HG03432 (cell line): ENCODE data around the gene RESP18.
A peak's percentile ranks its signal among the peaks of the same experiment; 100 is the strongest.
"Not testable (repeated sequence)": the region's sequence is repeated elsewhere in the genome, so short reads cannot be mapped to it uniquely, and the experiment has no call there.

ENCODE experiments used
- ATAC-seq: cut with Tn5 transposase; IDR thresholded peaks from one replicate; pipeline ENCODE4 v1.9.1; 2021; ENCODE audit warnings: mild to moderate bottlenecking, moderate library complexity; ENCODE audit not compliant: unreplicated experiment

RESP18 gene

GRCh38 chr2:219325657-219326315 is 6.8 kb downstream of the RESP18 start:
- ATAC-seq: no peak

DNA sequence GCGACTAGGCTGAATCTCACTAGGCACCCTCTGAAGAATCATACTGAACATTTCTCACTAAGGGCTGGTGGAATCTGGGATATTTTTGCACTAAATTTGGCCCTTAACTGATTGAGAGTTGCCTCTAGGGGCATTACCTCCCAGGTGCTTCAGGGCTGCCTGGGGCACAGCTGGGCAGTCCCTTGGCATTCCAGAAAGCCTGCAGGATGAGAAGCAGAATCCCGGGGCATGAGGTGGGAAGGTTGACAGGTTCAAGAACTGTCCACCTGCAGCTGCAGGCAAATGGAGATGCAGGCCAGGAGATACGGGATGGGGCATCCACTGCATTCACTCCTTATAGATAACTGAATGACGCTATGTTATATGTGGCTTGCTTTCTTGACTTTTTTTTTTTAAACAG is 7.4 kb downstream of the RESP18 start:
- no peak for ATAC-seq

GRCh38 chr2:219323434-219323833 is 9.1 kb downstream of the RESP18 start:
- no peak for ATAC-seq

- no peak for ATAC-seq
Measured at GRCh38 chr2:219314804-219315468, 17.6 kb downstream of the RESP18 start.

GRCh38 chr2:219312683-219313263 is 19.8 kb downstream of the RESP18 start:
- not testable (repeated sequence) for ATAC-seq

DNA sequence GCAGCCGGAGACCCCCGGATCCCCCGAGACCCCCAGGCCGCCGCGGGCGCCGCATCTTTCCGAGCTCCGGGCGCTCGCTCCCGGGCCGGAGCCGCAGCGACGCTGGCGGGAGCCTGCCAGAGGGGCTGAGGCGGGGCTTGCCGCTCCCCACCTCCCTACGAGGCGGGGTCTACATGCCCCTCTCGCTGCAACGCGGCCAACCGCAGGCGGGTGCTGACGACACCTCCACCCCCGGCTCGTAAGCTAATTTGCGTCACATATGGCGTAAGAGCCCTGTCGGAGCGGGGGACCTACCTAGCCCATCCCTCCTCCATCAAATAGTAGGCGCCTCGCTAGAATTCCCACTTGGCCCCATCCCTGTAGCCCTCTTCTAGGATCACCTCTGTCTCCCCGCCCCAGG is 23.3 kb downstream of the RESP18 start, which contains the start of gene PTPRN:
PTPRN (minus strand) TSS at position 124 of the 400 bp plus-strand sequence; CDS start at position 55, 69 bp downstream.
- no peak for ATAC-seq

GRCh38 chr2:219308142-219309101 is 24.1 kb downstream of the RESP18 start:
- peak; percentile 42 for ATAC-seq

DNA sequence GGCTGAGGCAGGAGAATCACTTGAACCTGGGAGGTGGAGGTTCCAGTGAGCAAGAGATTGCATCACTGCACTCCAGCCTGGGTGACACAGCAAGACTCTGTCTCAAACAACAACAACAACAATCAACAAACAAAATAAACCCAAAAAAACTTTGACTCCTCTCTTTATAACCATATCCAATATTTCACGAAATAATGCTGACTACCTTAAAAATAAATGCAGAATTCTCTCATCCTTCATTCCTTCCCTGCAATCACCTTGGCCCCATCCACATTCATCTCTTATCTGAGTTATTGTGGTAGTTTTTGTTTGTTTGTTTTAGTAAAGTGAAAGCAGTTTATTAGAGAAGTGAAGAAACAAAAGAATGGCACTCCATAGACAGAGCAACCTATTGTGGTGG is 26.5 kb downstream of the RESP18 start:
- no peak for ATAC-seq

GRCh38 chr2:219304223-219304622 is 28.3 kb downstream of the RESP18 start:
- ATAC-seq: no peak

DNA sequence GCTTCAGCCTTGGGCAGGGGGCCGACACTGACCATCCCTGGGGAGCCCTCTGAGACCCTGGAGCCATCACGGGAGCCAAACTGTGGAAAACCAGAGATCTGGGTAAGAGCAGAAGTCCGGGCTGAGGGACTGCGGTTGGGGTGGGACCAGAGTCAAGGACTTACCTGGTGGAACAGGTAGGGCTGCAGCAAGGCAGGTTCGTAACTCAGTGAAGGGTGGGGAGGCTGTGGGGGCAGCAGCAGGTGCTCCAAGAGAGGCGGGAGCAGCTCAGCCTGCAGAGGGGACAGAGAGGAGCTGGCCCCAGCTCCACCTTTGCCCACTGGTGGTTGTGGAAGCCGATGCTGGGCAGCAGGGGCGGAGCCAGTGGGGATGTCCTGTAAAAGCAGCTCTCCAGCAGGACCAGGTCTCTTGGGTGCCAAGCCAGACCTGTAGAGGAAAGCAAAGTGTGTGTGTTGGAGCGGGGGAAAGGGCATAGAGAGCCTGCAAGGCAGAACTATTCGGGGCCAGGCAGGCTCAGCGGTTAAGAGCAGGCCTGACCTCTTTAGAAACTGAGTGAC is 30.1 kb downstream of the RESP18 start:
- no peak for ATAC-seq

DNA sequence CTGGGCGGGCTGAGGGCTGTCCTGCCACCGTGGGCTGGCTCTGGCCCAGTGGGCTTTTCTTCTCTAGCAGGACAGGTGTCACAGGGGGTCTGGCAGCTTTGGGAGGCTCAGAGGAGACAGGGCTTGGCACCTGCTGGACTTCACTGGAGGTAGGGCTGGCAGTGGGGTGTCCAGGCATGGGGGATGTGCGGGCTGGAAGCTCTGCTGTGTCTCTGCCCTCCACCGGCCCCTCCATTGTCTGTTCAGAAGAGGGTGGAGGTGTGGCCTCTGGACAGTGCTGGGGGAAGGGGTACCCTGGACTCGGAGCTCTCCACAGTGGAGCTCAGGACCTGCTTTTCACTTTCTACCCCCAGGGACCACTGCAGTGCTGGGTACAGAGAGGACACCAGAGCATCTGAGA is 32.5 kb downstream of the RESP18 start:
- no peak for ATAC-seq

GRCh38 chr2:219299372-219299760 is 33.2 kb downstream of the RESP18 start:
- no peak for ATAC-seq

- ATAC-seq: peak; percentile 50
Measured at GRCh38 chr2:219298759-219299371, 33.7 kb downstream of the RESP18 start.

DNA sequence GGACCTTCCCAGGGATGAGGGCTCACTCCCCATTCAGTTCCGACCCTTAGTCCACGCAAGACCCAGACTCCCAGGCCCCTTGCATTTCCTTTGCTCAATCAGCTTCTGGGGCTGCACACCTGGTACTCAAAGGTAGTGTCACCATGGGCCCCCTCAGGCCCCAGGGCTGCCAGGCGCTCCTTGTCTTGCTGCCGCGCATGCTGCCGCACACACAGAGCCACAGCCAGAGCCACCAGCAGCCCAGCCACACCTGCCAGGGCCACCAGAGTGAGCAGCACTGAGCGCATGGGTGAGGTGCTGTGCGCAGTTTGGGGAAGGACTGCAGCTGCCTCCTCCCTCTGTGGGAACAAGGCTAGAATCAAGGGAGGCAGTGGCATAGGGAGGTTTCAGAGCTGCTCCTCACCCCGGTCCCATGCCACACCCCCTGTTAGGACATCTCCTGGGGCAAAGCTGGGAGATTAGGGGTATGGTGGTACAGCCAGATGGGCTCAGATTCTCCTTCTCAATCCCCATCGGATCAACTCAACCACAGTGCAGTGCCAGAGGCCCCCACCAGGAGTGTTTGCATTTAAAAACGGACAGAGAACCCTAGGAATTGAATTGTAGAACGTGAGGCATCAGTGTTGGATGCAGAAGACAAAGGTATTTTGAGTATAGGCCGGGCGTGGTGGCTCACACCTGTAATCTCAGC is 34.6 kb downstream of the RESP18 start:
- ATAC-seq: no peak

- ATAC-seq: no peak
Measured at GRCh38 chr2:219296631-219297391, 35.7 kb downstream of the RESP18 start.

DNA sequence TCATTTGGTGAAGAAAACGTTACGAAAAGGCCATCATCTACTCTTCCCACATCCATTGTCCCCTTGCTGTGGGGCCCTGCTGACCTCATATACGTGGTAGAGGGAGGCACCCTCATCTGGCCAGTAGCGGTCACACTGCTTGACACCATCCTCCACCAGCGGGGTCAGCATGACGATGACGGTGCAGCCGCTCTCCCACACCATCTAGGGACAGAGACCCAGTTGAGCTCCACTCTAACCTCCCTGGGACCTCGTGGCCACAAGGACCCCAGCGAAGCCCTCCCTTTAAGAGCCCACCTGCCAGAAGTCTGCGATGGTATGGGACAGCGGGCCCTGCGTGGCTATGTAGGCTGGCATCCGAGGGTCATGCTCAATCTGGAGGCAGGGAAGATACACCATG is 36.4 kb downstream of the RESP18 start:
- ATAC-seq: no peak

- peak; percentile 93 for ATAC-seq
Measured at GRCh38 chr2:219294356-219295351, 37.9 kb downstream of the RESP18 start.

GRCh38 chr2:219293736-219294231 is 38.8 kb downstream of the RESP18 start:
- ATAC-seq: no peak
